ENCODE data around the gene NTM.
"Not testable (repeated sequence)": the region's sequence is repeated elsewhere in the genome, so short reads cannot be mapped to it uniquely, and the experiment has no call there.

Gene NTM

DNA sequence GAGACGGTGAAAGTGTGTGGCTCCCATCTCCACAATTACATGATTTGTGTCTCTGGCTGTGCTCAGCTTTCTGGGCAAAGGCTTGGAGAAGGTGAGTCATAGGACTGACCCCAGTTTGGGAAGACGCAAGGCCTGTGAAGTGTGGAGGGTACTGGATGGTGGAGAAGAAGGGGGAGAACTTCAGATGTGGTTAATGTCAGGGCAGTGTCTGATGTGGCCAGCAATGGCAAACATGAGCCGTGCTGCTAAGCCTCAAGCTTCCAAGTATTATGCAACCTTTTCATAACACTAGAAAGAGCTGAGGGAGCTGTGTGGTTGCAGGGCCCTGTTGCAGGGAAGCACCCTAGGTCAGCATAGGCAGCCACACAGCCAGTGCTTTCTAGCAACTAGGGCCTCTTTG lies 110.9 kb downstream of the NTM start:
- FAIRE-seq (no peak), DNase-seq (ENCODE audit: insufficient read length, low spot score) (no peak)
- TF ChIP-seq SPI1 (IDR thresholded peaks at IDR 0.05; ENCODE audit: low read depth, low read length) (no peak), POU2F2 (IDR thresholded peaks at IDR 0.05; ENCODE audit: low read depth, low read length) (no peak), POLR2AphosphoS5 (IDR thresholded peaks at IDR 0.05; ENCODE audit: low read depth, low read length) (no peak), POLR2A (IDR thresholded peaks at IDR 0.05; ENCODE audit: low read depth, low read length) (no peak), PAX5 (IDR thresholded peaks at IDR 0.05; ENCODE audit: insufficient read depth, low read length, severe bottlenecking) (no peak), TAF1 (IDR thresholded peaks at IDR 0.05; ENCODE audit: low read depth, low read length) (no peak)

DNA sequence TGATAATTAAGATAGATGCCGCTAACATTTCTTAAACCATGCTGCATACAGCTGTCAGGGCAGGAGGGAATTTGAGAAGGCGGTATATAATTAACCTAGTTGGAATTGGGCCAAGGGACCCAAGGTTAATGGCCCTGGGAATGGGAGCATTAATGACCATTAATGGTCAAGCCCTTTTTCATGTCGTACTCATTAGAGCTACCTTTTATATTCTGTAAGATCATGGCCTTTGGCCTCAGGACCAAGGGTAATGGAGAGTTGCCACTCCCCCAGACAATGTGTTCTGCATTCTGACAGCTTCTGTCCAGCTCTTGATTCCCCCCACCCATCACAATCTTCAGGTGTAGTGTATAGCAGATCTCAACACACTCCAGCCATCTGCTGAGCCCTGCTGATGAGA lies 111.6 kb downstream of the NTM start:
- FAIRE-seq (no peak), DNase-seq (ENCODE audit: insufficient read length, low spot score) (no peak)
- TF ChIP-seq PAX5 (IDR thresholded peaks at IDR 0.05; ENCODE audit: insufficient read depth, low read length, severe bottlenecking): no peak
- TF ChIP-seq TAF1 (IDR thresholded peaks at IDR 0.05; ENCODE audit: low read depth, low read length): no peak
- TF ChIP-seq POU2F2 (IDR thresholded peaks at IDR 0.05; ENCODE audit: low read depth, low read length): no peak
- TF ChIP-seq POLR2AphosphoS5 (IDR thresholded peaks at IDR 0.05; ENCODE audit: low read depth, low read length): no peak
- no peak for TF ChIP-seq POLR2A (IDR thresholded peaks at IDR 0.05; ENCODE audit: low read depth, low read length)
- no peak for TF ChIP-seq SPI1 (IDR thresholded peaks at IDR 0.05; ENCODE audit: low read depth, low read length)

- DNase-seq (ENCODE audit: insufficient read length, low spot score) (no peak), FAIRE-seq (no peak)
- TF ChIP-seq POLR2AphosphoS5 (IDR thresholded peaks at IDR 0.05; ENCODE audit: low read depth, low read length) (no peak), PAX5 (IDR thresholded peaks at IDR 0.05; ENCODE audit: insufficient read depth, low read length, severe bottlenecking) (no peak), POU2F2 (IDR thresholded peaks at IDR 0.05; ENCODE audit: low read depth, low read length) (no peak), SPI1 (IDR thresholded peaks at IDR 0.05; ENCODE audit: low read depth, low read length) (no peak), TAF1 (IDR thresholded peaks at IDR 0.05; ENCODE audit: low read depth, low read length) (no peak), POLR2A (IDR thresholded peaks at IDR 0.05; ENCODE audit: low read depth, low read length) (no peak)
Measured at GRCh38 chr11:131483453-131483852, 113.0 kb downstream of the NTM start.

DNA sequence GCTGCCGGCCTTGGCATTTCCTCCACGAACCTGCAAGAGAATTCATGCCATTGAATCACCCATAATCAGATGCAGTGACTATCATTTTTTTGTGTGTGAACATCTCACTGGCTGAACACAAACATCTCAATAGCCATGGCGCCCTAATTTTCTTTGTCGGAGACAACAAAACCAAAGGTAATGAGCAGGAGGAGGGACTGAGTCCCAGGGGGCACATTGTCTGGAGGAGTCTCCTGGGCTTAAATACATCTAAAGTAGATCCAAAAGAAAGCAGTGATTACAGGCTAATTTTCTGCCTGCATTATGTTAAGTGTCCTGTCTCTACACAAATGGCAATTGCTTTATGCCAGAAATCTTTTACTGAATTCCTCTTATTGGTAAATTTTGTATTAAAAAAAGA lies 113.5 kb downstream of the NTM start:
- FAIRE-seq: no peak
- TF ChIP-seq TAF1 (IDR thresholded peaks at IDR 0.05; ENCODE audit: low read depth, low read length): no peak
- TF ChIP-seq SPI1 (IDR thresholded peaks at IDR 0.05; ENCODE audit: low read depth, low read length): no peak
- TF ChIP-seq POLR2A (IDR thresholded peaks at IDR 0.05; ENCODE audit: low read depth, low read length): no peak
- no peak for TF ChIP-seq PAX5 (IDR thresholded peaks at IDR 0.05; ENCODE audit: insufficient read depth, low read length, severe bottlenecking)
- no peak for TF ChIP-seq POLR2AphosphoS5 (IDR thresholded peaks at IDR 0.05; ENCODE audit: low read depth, low read length)
- TF ChIP-seq POU2F2 (IDR thresholded peaks at IDR 0.05; ENCODE audit: low read depth, low read length): no peak
- DNase-seq (ENCODE audit: insufficient read length, low spot score): no peak

DNA sequence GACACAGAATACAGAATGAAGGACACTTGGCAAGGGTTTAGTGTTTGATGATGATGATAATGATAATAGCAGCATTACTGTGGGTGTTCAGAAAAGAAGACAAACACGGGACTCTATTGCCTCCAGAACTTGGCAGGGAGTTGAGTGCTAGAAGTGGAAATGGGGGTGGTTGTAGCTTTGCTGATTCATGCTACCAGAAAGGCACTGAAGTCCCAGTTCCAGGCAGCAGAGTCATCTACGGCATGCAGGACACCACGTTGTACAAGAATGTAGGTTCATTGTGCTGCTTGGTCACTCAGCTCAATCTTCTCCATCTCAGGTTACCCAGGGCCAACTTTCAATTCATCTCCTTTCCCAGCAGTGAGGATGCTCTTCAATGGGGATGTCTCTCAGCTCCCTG lies 115.7 kb downstream of the NTM start:
- TF ChIP-seq POLR2A (IDR thresholded peaks at IDR 0.05; ENCODE audit: low read depth, low read length) (no peak), POU2F2 (IDR thresholded peaks at IDR 0.05; ENCODE audit: low read depth, low read length) (no peak), SPI1 (IDR thresholded peaks at IDR 0.05; ENCODE audit: low read depth, low read length) (no peak), TAF1 (IDR thresholded peaks at IDR 0.05; ENCODE audit: low read depth, low read length) (no peak), POLR2AphosphoS5 (IDR thresholded peaks at IDR 0.05; ENCODE audit: low read depth, low read length) (no peak), PAX5 (IDR thresholded peaks at IDR 0.05; ENCODE audit: insufficient read depth, low read length, severe bottlenecking) (no peak)
- FAIRE-seq (no peak), DNase-seq (ENCODE audit: insufficient read length, low spot score) (no peak)

GRCh38 chr11:131486937-131487635 lies 116.7 kb downstream of the NTM start:
- FAIRE-seq: no peak
- DNase-seq (ENCODE audit: insufficient read length, low spot score): no peak
- TF ChIP-seq TAF1 (IDR thresholded peaks at IDR 0.05; ENCODE audit: low read depth, low read length) (no peak), SPI1 (IDR thresholded peaks at IDR 0.05; ENCODE audit: low read depth, low read length) (no peak), POLR2AphosphoS5 (IDR thresholded peaks at IDR 0.05; ENCODE audit: low read depth, low read length) (no peak), POU2F2 (IDR thresholded peaks at IDR 0.05; ENCODE audit: low read depth, low read length) (no peak), PAX5 (IDR thresholded peaks at IDR 0.05; ENCODE audit: insufficient read depth, low read length, severe bottlenecking) (no peak), POLR2A (IDR thresholded peaks at IDR 0.05; ENCODE audit: low read depth, low read length) (no peak)

DNA sequence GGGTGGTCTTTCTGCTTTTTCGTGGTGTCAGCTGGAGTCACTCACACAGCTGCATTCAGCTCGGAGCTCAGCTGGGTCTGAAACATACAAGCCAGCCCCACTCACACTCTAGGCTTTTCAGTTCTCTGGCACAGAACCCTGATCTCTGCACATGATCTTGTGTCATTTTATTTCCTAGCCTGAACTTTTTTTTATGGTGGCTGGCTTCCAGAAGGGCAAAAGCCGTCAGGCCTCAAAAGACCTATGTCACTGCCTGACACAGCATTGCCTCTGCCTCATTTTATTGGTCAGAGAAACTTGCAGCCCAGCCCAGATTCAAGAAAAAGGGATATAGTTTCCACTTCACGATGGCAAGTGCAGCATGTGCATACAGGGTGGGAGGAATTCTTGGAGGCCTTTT lies 117.8 kb downstream of the NTM start:
- no peak for FAIRE-seq
- DNase-seq (ENCODE audit: insufficient read length, low spot score): no peak
- TF ChIP-seq SPI1 (IDR thresholded peaks at IDR 0.05; ENCODE audit: low read depth, low read length) (no peak), POLR2A (IDR thresholded peaks at IDR 0.05; ENCODE audit: low read depth, low read length) (no peak), POLR2AphosphoS5 (IDR thresholded peaks at IDR 0.05; ENCODE audit: low read depth, low read length) (no peak), POU2F2 (IDR thresholded peaks at IDR 0.05; ENCODE audit: low read depth, low read length) (no peak), TAF1 (IDR thresholded peaks at IDR 0.05; ENCODE audit: low read depth, low read length) (no peak), PAX5 (IDR thresholded peaks at IDR 0.05; ENCODE audit: insufficient read depth, low read length, severe bottlenecking) (no peak)

DNA sequence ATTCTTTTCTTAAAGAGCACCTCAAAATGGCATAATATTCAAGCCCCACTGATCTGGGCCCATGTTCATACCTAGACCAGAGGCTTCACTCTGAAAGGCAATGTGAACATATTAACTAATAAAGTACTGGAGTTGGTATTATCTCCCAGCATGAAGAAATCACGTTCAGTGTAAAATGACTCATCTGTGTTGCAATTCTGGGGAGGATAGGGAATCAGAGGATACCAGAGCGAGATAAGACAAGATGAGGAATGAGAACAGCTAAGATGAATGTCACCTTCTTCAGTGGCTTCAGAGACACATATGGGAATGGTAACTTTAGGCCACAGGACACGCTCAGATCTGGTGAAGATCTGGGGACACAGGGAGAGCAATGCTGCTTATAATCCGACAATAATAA lies 121.1 kb downstream of the NTM start:
- TF ChIP-seq POU2F2 (IDR thresholded peaks at IDR 0.05; ENCODE audit: low read depth, low read length) (no peak), PAX5 (IDR thresholded peaks at IDR 0.05; ENCODE audit: insufficient read depth, low read length, severe bottlenecking) (no peak), TAF1 (IDR thresholded peaks at IDR 0.05; ENCODE audit: low read depth, low read length) (no peak), SPI1 (IDR thresholded peaks at IDR 0.05; ENCODE audit: low read depth, low read length) (no peak)
- no peak for DNase-seq (ENCODE audit: insufficient read length, low spot score)
- FAIRE-seq: no peak

DNA sequence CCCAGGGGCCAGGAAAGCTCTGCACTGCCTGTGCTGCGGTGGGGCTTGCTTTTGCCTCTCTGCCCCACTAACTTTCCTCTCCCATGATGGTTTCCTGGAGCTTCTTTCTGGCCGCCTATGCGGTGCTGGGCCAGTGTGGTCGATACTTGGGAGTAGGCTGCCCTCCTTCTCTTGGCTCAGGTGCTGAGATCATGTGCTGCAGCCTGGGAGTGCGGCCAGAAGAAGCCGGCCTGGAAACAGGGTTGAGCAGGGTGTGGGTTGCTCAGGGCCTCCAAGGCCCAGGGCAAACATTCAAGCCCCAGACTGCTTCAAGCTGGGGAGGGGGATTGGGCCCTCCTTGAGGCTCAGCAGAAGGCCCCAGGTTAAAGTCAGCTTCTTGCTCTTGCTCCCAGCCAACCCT lies 125.0 kb downstream of the NTM start:
- DNase-seq (ENCODE audit: insufficient read length, low spot score): no peak
- no peak for FAIRE-seq
- TF ChIP-seq POU2F2 (IDR thresholded peaks at IDR 0.05; ENCODE audit: low read depth, low read length) (no peak), SPI1 (IDR thresholded peaks at IDR 0.05; ENCODE audit: low read depth, low read length) (no peak), POLR2A (IDR thresholded peaks at IDR 0.05; ENCODE audit: low read depth, low read length) (no peak), TAF1 (IDR thresholded peaks at IDR 0.05; ENCODE audit: low read depth, low read length) (no peak), PAX5 (IDR thresholded peaks at IDR 0.05; ENCODE audit: insufficient read depth, low read length, severe bottlenecking) (no peak), POLR2AphosphoS5 (IDR thresholded peaks at IDR 0.05; ENCODE audit: low read depth, low read length) (no peak)

DNA sequence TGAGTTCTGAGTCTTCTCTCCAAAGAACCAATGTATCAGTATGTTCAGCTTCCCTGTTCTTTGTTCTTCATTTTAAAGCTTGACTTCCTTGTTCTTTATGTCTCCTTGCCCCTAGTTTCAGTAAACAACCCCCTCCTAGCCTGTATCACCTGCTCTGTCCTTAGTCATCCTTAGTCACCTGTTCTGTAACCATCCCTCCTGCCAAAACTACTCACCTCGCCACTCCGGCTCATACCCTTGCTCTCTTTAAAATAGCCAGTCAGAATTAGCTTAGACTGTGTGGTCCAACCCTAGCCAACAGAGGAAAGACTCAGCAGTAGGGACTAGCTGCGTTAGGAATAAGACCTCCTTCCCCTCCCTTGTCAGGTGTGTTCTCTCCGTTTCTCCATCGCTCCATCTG lies 127.3 kb downstream of the NTM start:
- not testable (repeated sequence) for FAIRE-seq; DNase-seq (ENCODE audit: insufficient read length, low spot score)

All from GM12891 (cell line).